Stimulated activated CD4-positive, alpha-beta T cell treated with anti-CD3 and anti-CD28 coated beads, Interleukin-2, amount 100 ng/mL, for 4 hours (primary cell): ENCODE data around the gene EPB41L4B.
"Not testable (repeated sequence)": the region's sequence is repeated elsewhere in the genome, so short reads cannot be mapped to it uniquely, and the experiment has no call there.

Experiments used
- DNase-seq: peaks from one replicate; pipeline ENCODE4 v3.0.0-alpha.2; 2020; ENCODE audit warnings: low read depth

The EPB41L4B gene

GRCh38 chr9:109244179-109245132 is 76.4 kb downstream of the EPB41L4B start:
- peak; percentile 39 for DNase-seq

- no peak for DNase-seq
Observed at GRCh38 chr9:109242741-109243140, 78.1 kb downstream of the EPB41L4B start.

GRCh38 chr9:109242014-109242413 is 78.8 kb downstream of the EPB41L4B start:
- DNase-seq, result no peak

- no peak for DNase-seq
Observed at GRCh38 chr9:109241207-109241606, 79.7 kb downstream of the EPB41L4B start.

- no peak for DNase-seq
Observed at GRCh38 chr9:109239240-109239639, 81.6 kb downstream of the EPB41L4B start.

GRCh38 chr9:109238655-109239054 is 82.2 kb downstream of the EPB41L4B start:
- no peak for DNase-seq

- DNase-seq, result no peak
Observed at GRCh38 chr9:109238125-109238524, 82.7 kb downstream of the EPB41L4B start.

- no peak for DNase-seq
Observed at GRCh38 chr9:109232449-109233237, 88.2 kb downstream of the EPB41L4B start.

- no peak for DNase-seq
Observed at GRCh38 chr9:109231593-109231992, 89.3 kb downstream of the EPB41L4B start.

- no peak for DNase-seq
Observed at GRCh38 chr9:109230277-109230676, 90.6 kb downstream of the EPB41L4B start.

GRCh38 chr9:109229682-109230081 is 91.2 kb downstream of the EPB41L4B start:
- DNase-seq, result no peak

GRCh38 chr9:109228093-109228642 is 92.7 kb downstream of the EPB41L4B start:
- no peak for DNase-seq

- DNase-seq, result no peak
Observed at GRCh38 chr9:109225629-109226028, 95.2 kb downstream of the EPB41L4B start.

- DNase-seq, result no peak
Observed at GRCh38 chr9:109224751-109225150, 96.1 kb downstream of the EPB41L4B start.

- not testable (repeated sequence) for DNase-seq
Observed at GRCh38 chr9:109218242-109218641, 102.6 kb downstream of the EPB41L4B start.

GRCh38 chr9:109214414-109214813 is 106.4 kb downstream of the EPB41L4B start:
- DNase-seq, result no peak

GRCh38 chr9:109213285-109214121 is 107.4 kb downstream of the EPB41L4B start:
- no peak for DNase-seq

GRCh38 chr9:109212768-109213167 is 108.1 kb downstream of the EPB41L4B start:
- DNase-seq, result no peak

GRCh38 chr9:109206670-109207069 is 114.2 kb downstream of the EPB41L4B start:
- DNase-seq, result no peak

- no peak for DNase-seq
Observed at GRCh38 chr9:109205526-109205925, 115.3 kb downstream of the EPB41L4B start.

GRCh38 chr9:109203761-109204360 is 117.0 kb downstream of the EPB41L4B start:
- DNase-seq, result no peak
